Measurements from ENCODE around the gene ADRM1.

DNA sequence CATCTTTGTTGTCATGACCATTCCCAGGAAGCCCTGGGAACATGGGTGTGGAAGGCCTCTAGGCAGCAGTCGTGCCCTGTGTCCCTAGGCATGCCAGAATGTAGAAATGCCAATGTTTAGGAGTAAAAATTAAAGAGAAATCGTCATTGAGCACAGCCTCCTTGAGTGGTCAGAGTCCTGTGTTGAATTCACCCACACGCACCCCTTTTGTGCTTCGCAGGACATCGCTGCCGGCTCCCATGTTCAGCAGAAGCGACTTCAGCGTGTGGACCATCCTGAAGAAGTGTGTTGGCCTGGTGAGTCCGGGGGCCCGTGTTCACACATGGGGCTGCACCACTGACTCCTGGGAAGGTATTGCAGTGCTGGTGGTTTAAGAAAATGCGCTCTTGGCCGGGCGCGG, 39.4 kb upstream of the ADRM1 start:
- TF ChIP-seq CTCF (IDR thresholded peaks at IDR 0.05; ENCODE audit: insufficient read depth, low read depth, low read length), result no peak
- TF ChIP-seq EZH2 (IDR thresholded peaks at IDR 0.05; ENCODE audit: insufficient read depth, low read length), result no peak

Data from astrocyte (in vitro differentiated cells and primary cell).